NOMO-1 treated with dmso at 0.1 percent for 144 hours (cell line): ENCODE data around the gene PLIN3.
"Not testable (repeated sequence)": the region's sequence is repeated elsewhere in the genome, so short reads cannot be mapped to it uniquely, and the experiment has no call there.

Source experiments
- DNase-seq: peaks from one replicate; lab custom pipeline; 2025; ENCODE audit not compliant: unreplicated experiment; lab: John Stamatoyannopoulos, UW

PLIN3 gene

GRCh38 chr19:4867534-4868285 is at the start of gene PLIN3:
Gene PLIN3, minus strand, starts transcription at chr19:4867667. Its CDS starts 6,273 bp downstream, at chr19:4861394.
- DNase-seq: peak; percentile 81

- no peak for DNase-seq
These were observed 49.0 kb upstream of the PLIN3 start for GRCh38 chr19:4916292-4917082.

- no peak for DNase-seq
These were observed 47.5 kb upstream of the PLIN3 start for GRCh38 chr19:4914736-4915501.

- no peak for DNase-seq
These were observed 46.7 kb upstream of the PLIN3 start for GRCh38 chr19:4913996-4914735.

GRCh38 chr19:4911786-4912672 is 44.6 kb upstream of the PLIN3 start:
- DNase-seq: no peak

- DNase-seq: no peak
These were observed 43.8 kb upstream of the PLIN3 start for GRCh38 chr19:4911314-4911713.

GRCh38 chr19:4910594-4911281 is 43.3 kb upstream of the PLIN3 start:
- no peak for DNase-seq

GRCh38 chr19:4909897-4910593 is 42.6 kb upstream of the PLIN3 start:
- peak; percentile 95 for DNase-seq

GRCh38 chr19:4909156-4909896 is 41.9 kb upstream of the PLIN3 start, which contains the start of gene UHRF1:
Gene UHRF1, plus strand, starts transcription at chr19:4909501. Its CDS starts 1,385 bp downstream, at chr19:4910886.
- peak; percentile 46 for DNase-seq

GRCh38 chr19:4908781-4909155 is 41.3 kb upstream of the PLIN3 start:
- no peak for DNase-seq

GRCh38 chr19:4908360-4908759 is 40.9 kb upstream of the PLIN3 start:
- DNase-seq: no peak

- DNase-seq: no peak
These were observed 39.5 kb upstream of the PLIN3 start for GRCh38 chr19:4906963-4907362.

- DNase-seq: no peak
These were observed 37.0 kb upstream of the PLIN3 start for GRCh38 chr19:4904481-4904880.

GRCh38 chr19:4902796-4903195 is 35.3 kb upstream of the PLIN3 start, which contains the start of gene ARRDC5:
Gene ARRDC5, minus strand, starts transcription at chr19:4902896. Its CDS starts 71 bp downstream, at chr19:4902825.
- DNase-seq: no peak

GRCh38 chr19:4900879-4901278 is 33.4 kb upstream of the PLIN3 start:
- DNase-seq: peak; percentile 83

GRCh38 chr19:4897146-4897545 is 29.7 kb upstream of the PLIN3 start:
- no peak for DNase-seq

GRCh38 chr19:4896372-4896771 is 28.9 kb upstream of the PLIN3 start:
- DNase-seq: peak; percentile 20

- not testable (repeated sequence) for DNase-seq
These were observed 25.5 kb upstream of the PLIN3 start for GRCh38 chr19:4892962-4893361.
